Heart right ventricle (tissue), 16 donors: ENCODE results near the gene ZMYND10. TPM values are rescaled to one million over a fixed set of nuclear protein-coding genes. Genes with fewer than 3 reads are reported as not detected.

Experiments used
- ATAC-seq, 8 donors: fragments of 200-7000 bp; cut with Tn5 transposase; one replicate each; pipeline ENCODE4 v1.9.1; 2020; ENCODE audit warnings: mild to moderate bottlenecking in 8 of 8, moderate library complexity in 8 of 8, moderate number of reproducible peaks in 1 of 8
- DNase-seq, 2 donors: peaks; one replicate each; pipeline ENCODE4 v3.0.0-alpha.2; 2020
- H3K27ac ChIP-seq, 10 donors: fragments of 200-600 bp; sonication (generic) in 2 of 10; one replicate each; pipeline versions ENCODE4 v1.5.0 to v1.8.0; 2020 to 2022; ENCODE audit warnings: mild to moderate bottlenecking in 3 of 10
- H3K27me3 ChIP-seq, 7 donors: fragments of 200-600 bp; one replicate each; pipeline ENCODE4 v1.8.0; 2021 to 2022; ENCODE audit warnings: mild to moderate bottlenecking in 2 of 7
- H3K36me3 ChIP-seq, 9 donors: fragments of 200-600 bp; sonication (generic) in 1 of 9; one replicate each; pipeline versions ENCODE4 v1.5.0 to v1.8.0; 2020 to 2022; ENCODE audit warnings: mild to moderate bottlenecking in 2 of 9
- H3K4me1 ChIP-seq, 9 donors: fragments of 200-600 bp; sonication (generic) in 1 of 9; one replicate each; pipeline versions ENCODE4 v1.5.0 to v1.8.0; 2020 to 2022; ENCODE audit warnings: mild to moderate bottlenecking in 4 of 9
- H3K4me3 ChIP-seq, 10 donors: fragments of 200-600 bp; sonication (generic) in 2 of 10; one replicate each; pipeline versions ENCODE4 v1.5.0 to v1.8.0; 2020 to 2022; ENCODE audit warnings: mild to moderate bottlenecking in 7 of 10, moderate library complexity in 2 of 10
- H3K9me3 ChIP-seq, 11 donors: fragments of 200-600 bp in 10 of 11; sonication (generic) in 2 of 11; one replicate each; pipeline versions ENCODE4 v1.5.0 to v1.8.0; 2013 to 2022; ENCODE audit warnings: mild to moderate bottlenecking in 2 of 11, control low read depth in 1 of 11, moderate library complexity in 1 of 11
- WGBS, 2 donors: extraction: QIAGEN DNeasy Blood & Tissue Kit; methylation state at CpG; one replicate each; pipeline ENCODE4 v1.1.7; 2013; ENCODE audit warnings: inconsistent platforms in 1 of 2; 5-methylcytosine and 5-hydroxymethylcytosine counted together
- intact Hi-C, 10 donors: fragments of 100-400 bp; cut with DNase I; formaldehyde crosslinking; loops; one replicate each; pipeline versions ENCODE4 v1.11.1 to v1.14.2; 2022
- polyA plus RNA-seq, 2 donors: library from polyadenylated mRNA; stranded (reverse); fragments of 200-250 nt; gene quantifications; one replicate each; pipeline ENCODE4 v1.2.3, GENCODE V29; 2013
- total RNA-seq, 10 donors: library from RNA; stranded (reverse); fragmentation: NEBNext Ultra II Directional in 3 of 10; extraction: Animal tissue kit (Norgen Biotek cat#: 25700) in 3 of 10; gene quantifications; one replicate each; pipeline versions ENCODE4 v1.2.1 to v1.2.4, GENCODE V29; 2021 to 2023
- TF ChIP-seq, protein P1 (sequence below), 9 donors: fragments of 200-600 bp; sonication (generic) in 2 of 9; IDR thresholded peaks; one replicate each; pipeline versions ENCODE4 v1.5.0 to v1.8.0; 2021 to 2022; ENCODE audit warnings: antibody characterized with exemption in 9 of 9, mild to moderate bottlenecking in 5 of 9, moderate library complexity in 1 of 9
- donor health status: Arrhythmogenic right ventricular cardiomyopathy.
- donor health status: ischemic (EF 13 %, LVEDD 7.1; RV severe dilation, severe dysfunction).
- donor health status: healthy with polysubstance abuse.
- donor health status: DM: no; HTN: yes; CAD: no.
- donor health status: DM: no; HTN: no; CAD: no.
- donor health status: ischemic (EF 25% LVEDD 6.9; RV normal size, moderate dysfunction).
- donor health status: ischemic (EF 25% LVEDD 5.7; RV mildly dilated, moderate dysfunction).
- donor health status: healthy.
- donor health status: DM: yes; HTN: yes; CAD: no.
- donor health status: Ischemic cardiomyopathy.
- donor health status: ischemic (EF 35%, LVEDD 5.7; RV mildly dilated, moderate dysfunction).
- donor health status: nonischemic (EF 11% LVEDD 7.7; RV severe dilation, severe dysfunction).
- donor health status: DM: yes; HTN: yes; CAD: no.
- donor health status: PGD.
- donor health status: ischemic (EF 29% LVEDD 5.4; RV normal size, mild dysfunction).
- donor health status: nonischemic (EF 23%, LVEDD 6.1; RV moderate dilation, normal function).

ZMYND10 gene
- total and polyA plus RNA-seq, 12 donors, result 0.15 to 0.88 (median 0.22) TPM; not detected in 7

DNA sequence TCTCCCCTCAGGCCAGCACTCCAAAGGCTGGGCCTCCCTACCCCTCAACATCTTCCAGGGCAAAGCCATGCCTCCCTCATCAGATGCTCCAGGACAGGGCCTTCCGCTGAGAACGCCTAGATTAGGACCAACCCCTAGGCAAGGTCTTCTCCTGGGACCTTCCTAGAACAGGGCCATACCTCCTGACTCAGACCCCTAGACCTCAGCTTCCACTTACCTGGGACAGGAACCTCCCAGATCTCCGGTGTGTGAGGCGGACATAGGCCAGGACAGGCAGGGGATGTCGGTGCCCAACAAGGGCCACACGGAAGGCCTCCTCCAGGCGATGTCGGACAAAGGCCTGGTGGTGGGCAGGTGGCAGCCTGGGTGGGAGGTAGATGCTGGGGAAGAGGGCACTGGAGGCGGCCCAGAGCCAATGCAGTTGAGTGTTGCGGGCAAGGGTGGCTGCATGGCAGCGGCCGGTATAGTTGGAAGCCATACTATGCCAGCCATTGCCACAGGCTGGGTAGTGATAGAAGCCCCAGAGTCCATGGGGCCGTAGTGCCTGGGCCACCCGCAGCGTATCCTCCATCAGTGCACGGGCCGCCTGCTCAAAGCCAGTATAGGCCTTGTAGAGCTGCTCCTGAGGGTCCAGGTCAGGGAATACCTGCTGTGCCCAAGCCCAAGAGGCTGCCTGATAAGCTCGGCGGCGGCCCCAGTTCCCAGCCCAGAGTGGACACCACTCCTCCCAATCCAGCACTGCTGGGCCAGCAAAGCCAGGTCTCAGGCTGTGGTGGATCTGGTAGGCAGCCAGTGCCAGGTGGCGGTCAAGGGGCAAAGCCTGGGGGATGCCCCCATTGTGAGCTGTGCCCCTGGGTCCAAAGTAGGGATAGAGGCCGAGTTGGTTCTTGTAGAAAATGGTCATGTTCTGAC lies 50.8 kb downstream of the ZMYND10 start:
- 91 to 93% methylated on average over 22 of the region's 22 CpGs for WGBS, 2 donors
- Histone ChIP-seq H3K4me1 (peaks cover 23 to 49% (median 39%) of the 10 kb centered on the region in 9 donors), H3K27ac (no peak overlapping the region), H3K9me3 (no peaks in the 10 kb centered on the region), H3K36me3 (peaks cover 0 to 18% (median 4%) of the 10 kb centered on the region in 9 donors), H3K27me3 (no peaks in the 10 kb centered on the region), H3K4me3 (no peak overlapping the region)
- ATAC-seq (no peak), DNase-seq (no peak)
- TF ChIP-seq, protein P1, sequence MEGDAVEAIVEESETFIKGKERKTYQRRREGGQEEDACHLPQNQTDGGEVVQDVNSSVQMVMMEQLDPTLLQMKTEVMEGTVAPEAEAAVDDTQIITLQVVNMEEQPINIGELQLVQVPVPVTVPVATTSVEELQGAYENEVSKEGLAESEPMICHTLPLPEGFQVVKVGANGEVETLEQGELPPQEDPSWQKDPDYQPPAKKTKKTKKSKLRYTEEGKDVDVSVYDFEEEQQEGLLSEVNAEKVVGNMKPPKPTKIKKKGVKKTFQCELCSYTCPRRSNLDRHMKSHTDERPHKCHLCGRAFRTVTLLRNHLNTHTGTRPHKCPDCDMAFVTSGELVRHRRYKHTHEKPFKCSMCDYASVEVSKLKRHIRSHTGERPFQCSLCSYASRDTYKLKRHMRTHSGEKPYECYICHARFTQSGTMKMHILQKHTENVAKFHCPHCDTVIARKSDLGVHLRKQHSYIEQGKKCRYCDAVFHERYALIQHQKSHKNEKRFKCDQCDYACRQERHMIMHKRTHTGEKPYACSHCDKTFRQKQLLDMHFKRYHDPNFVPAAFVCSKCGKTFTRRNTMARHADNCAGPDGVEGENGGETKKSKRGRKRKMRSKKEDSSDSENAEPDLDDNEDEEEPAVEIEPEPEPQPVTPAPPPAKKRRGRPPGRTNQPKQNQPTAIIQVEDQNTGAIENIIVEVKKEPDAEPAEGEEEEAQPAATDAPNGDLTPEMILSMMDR (IDR thresholded peaks at IDR 0.05), result no peak
- intact Hi-C loops, result no loop called here

DNA sequence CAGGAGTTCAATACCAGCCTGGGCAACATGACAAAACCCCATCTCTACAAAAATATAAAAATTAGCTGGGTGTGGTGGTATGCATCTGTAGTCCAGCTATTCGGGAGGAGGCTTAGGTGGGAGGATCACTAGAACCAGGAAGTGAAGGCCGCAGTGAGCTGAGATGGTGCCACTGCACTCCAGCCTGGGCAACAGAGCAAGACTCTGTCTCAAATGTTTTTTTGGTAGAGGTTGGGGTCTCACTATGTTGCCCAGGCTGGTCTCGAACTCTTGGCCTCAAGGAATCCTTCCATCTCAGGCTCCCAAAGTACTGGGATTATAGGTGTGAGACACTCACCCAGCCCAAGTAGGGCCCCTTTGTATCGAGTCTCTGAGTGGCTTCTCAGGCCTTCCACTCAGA lies 51.4 kb downstream of the ZMYND10 start:
- H3K27me3 ChIP-seq, result no peaks in the 10 kb centered on the region
- peaks cover 0 to 25% (median 10%) of the 10 kb centered on the region in 9 donors for H3K36me3 ChIP-seq
- peaks cover 23 to 48% (median 36%) of the 10 kb centered on the region in 9 donors for H3K4me1 ChIP-seq
- intact Hi-C loops, result no loop called here
- no peaks in the 10 kb centered on the region for H3K9me3 ChIP-seq
- no peak for ATAC-seq
- DNase-seq, result no peak
- TF ChIP-seq, protein P1 (IDR thresholded peaks at IDR 0.05), result no peak
- H3K4me3 ChIP-seq, result no peak overlapping the region
- peak overlapping the region in 1 of 10 donors; percentile 95 for H3K27ac ChIP-seq
- WGBS, 2 donors, result 84 to 90% methylated on average over 4 of the region's 4 CpGs

DNA sequence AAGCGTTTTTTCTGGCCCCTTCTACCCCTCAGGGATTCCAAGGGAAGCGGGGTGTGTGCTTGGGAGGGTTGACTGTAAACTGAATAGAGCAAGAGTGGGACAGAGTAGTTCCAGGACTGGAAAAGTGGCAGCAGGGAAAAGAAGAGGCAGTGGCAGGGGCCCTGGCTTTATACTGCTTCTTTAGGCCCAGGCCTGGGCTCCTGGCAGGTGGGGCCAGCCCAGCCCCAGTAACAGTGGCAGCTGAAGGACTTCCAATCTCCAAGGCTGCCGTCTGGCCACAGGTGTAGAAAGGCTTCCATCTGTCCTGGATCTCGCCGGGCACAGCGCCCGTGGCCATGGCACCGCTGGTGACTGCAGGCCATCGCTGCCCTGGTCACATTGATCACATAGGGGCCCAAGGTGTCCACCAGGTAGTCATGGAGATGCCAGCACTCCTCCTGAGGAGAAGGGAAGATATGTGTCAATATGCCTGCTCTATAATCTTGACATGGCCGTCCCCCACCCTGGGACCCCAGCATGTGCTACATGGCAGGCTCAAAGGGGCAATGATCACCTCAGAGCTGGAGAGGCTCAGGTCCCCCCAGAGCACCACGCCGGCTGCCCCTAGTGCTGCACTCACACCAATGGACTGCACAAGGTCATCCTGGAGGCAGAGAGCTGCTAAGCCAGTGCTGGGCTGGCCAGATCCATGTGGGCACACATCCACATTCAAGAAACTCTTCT lies 52.3 kb downstream of the ZMYND10 start:
- H3K9me3 ChIP-seq, result no peaks in the 10 kb centered on the region
- no peak for ATAC-seq
- no peak for DNase-seq
- H3K4me3 ChIP-seq, result peak overlapping the region in 6 of 10 donors; percentile 84 to 100 (median 94)
- 70 to 76% methylated on average over 12 of the region's 12 CpGs for WGBS, 2 donors
- intact Hi-C loops, result no loop called here
- peaks cover 17 to 41% (median 32%) of the 10 kb centered on the region in 9 donors for H3K4me1 ChIP-seq
- TF ChIP-seq, protein P1 (IDR thresholded peaks at IDR 0.05), result no peak
- peak overlapping the region; percentile 20 to 95 (median 92) for H3K27ac ChIP-seq
- peaks cover 0 to 33% (median 18%) of the 10 kb centered on the region in 9 donors for H3K36me3 ChIP-seq
- no peaks in the 10 kb centered on the region for H3K27me3 ChIP-seq
